SK-N-SH (cell line): ENCODE results near the gene ASCC3. TPM values are rescaled to one million over a fixed set of nuclear protein-coding genes. Genes with fewer than 3 reads are reported as not detected.

ENCODE experiments used
- CTCF ChIA-PET: fragments of 300-600, 350-600 bp; formaldehyde crosslinking; extraction: SDS; loops from one replicate; lab custom pipeline; 2021; lab: Yijun Ruan, JAX
- POLR2A ChIA-PET: fragments of 350-600 bp; sonication (Branson Sonifier 250); formaldehyde crosslinking; extraction: SDS; loops from one replicate; lab custom pipeline; 2020; ENCODE audit warnings: antibody characterized with exemption, inconsistent platforms; lab: Yijun Ruan, JAX
- DNase-seq: peaks from one replicate; pipeline ENCODE4 v3.0.0; 2012
- H2AFZ ChIP-seq: fragments of 200-600 bp; sonication (generic); 2 replicates; pipeline ENCODE4 v1.8.1; 2016; ENCODE audit warnings: antibody characterized with exemption, mild to moderate bottlenecking, low read depth
- H3F3A ChIP-seq: fragments of 200-600 bp; sonication (generic); replicated peaks from 2 replicates; pipeline ENCODE3; 2016; ENCODE audit warnings: antibody characterized with exemption, mild to moderate bottlenecking; ENCODE audit not compliant: insufficient read depth
- H3K27ac ChIP-seq, 2 experiments: fragments of 200-500 bp in 1 of 2; fragments of 200-600 bp in 1 of 2; sonication (Bioruptor generic) in 1 of 2; sonication (generic), shearing (Covaris generic) in 1 of 2; 2 replicates each; pipeline versions ENCODE4 v1.5.1 to v1.6.1; 2014 to 2016; ENCODE audit warnings: low read depth in 2 of 2, inconsistent platforms in 1 of 2, low read length in 1 of 2, mild to moderate bottlenecking in 1 of 2, mixed read lengths in 1 of 2
- H3K27me3 ChIP-seq: fragments of 200-600 bp; sonication (generic), shearing (Covaris generic); 2 replicates; pipeline ENCODE4 v1.6.1; 2016; ENCODE audit warnings: mixed run types; ENCODE audit not compliant: insufficient read depth
- H3K36me3 ChIP-seq, 2 experiments: fragments of 200-500 bp in 1 of 2; fragments of 200-600 bp in 1 of 2; sonication (Bioruptor generic) in 1 of 2; sonication (generic) in 1 of 2; replicated peaks in 1 of 2; 2 replicates each; pipeline versions ENCODE3 to v1.5.1; 2014 to 2016; ENCODE audit warnings: low read length in 1 of 2, mild to moderate bottlenecking in 1 of 2; ENCODE audit not compliant: insufficient read depth in 2 of 2, control insufficient read depth in 1 of 2
- H3K4me1 ChIP-seq, 2 experiments: fragments of 200-500 bp in 1 of 2; fragments of 200-600 bp in 1 of 2; sonication (Bioruptor generic) in 1 of 2; sonication (generic), shearing (Covaris generic) in 1 of 2; 2 replicates each; pipeline versions ENCODE4 v1.5.1 to v1.6.1; 2014 to 2016; ENCODE audit warnings: low read depth in 1 of 2, low read length in 1 of 2, mixed run types in 1 of 2; ENCODE audit not compliant: insufficient read depth in 2 of 2, control insufficient read depth in 1 of 2
- H3K4me2 ChIP-seq: fragments of 200-600 bp; sonication (generic), shearing (Covaris generic); 2 replicates; pipeline ENCODE4 v1.6.1; 2017; ENCODE audit warnings: mixed run types
- H3K4me3 ChIP-seq, 2 experiments: fragments of 200-500 bp in 1 of 2; fragments of 200-600 bp in 1 of 2; sonication (Bioruptor generic) in 1 of 2; sonication (generic), shearing (Covaris generic) in 1 of 2; 2 replicates each; pipeline versions ENCODE4 v1.5.1 to v1.8.1; 2014 to 2016; ENCODE audit warnings: low read depth in 2 of 2, inconsistent platforms in 1 of 2, low read length in 1 of 2, mild to moderate bottlenecking in 1 of 2, mixed read lengths in 1 of 2, moderate library complexity in 1 of 2
- H3K79me2 ChIP-seq: fragments of 200-600 bp; sonication (generic); 2 replicates; pipeline ENCODE4 v1.8.1; 2017; ENCODE audit warnings: mild to moderate bottlenecking; ENCODE audit not compliant: insufficient read depth
- H3K9ac ChIP-seq: fragments of 200-600 bp; sonication (generic); 2 replicates; pipeline ENCODE4 v1.6.1; 2017; ENCODE audit warnings: mixed run types
- H3K9me2 ChIP-seq: fragments of 200-600 bp; sonication (generic); 2 replicates; pipeline ENCODE4 v1.6.1; 2017; ENCODE audit warnings: mixed run types
- H3K9me3 ChIP-seq: fragments of 200-600 bp; sonication (generic); 2 replicates; pipeline ENCODE4 v1.6.1; 2017; ENCODE audit warnings: mixed run types, mild to moderate bottlenecking, moderate library complexity
- H4K20me1 ChIP-seq: fragments of 200-600 bp; sonication (generic); 2 replicates; pipeline ENCODE4 v1.6.1; 2017; ENCODE audit warnings: mild to moderate bottlenecking, mixed run types; ENCODE audit not compliant: insufficient read depth
- CHD2 ChIP-seq: fragments of 150-350 bp; IDR thresholded peaks from 2 replicates; pipeline ENCODE4 v1.6.1; 2018; ENCODE audit warnings: low read length; ENCODE audit not compliant: partially characterized antibody
- EZH2phosphoT487 ChIP-seq: fragments of 200-600 bp; sonication (generic); IDR thresholded peaks from 2 replicates; pipeline ENCODE4 v1.6.1; 2017; ENCODE audit warnings: low read depth, mixed run types, mild to moderate bottlenecking, antibody characterized with exemption, moderate library complexity, borderline replicate concordance
- FOSL2 ChIP-seq: IDR thresholded peaks from 2 replicates; pipeline ENCODE4 v1.4.0; 2012; ENCODE audit warnings: low read depth, mild to moderate bottlenecking, moderate library complexity, borderline replicate concordance
- MEF2A ChIP-seq: IDR thresholded peaks from 2 replicates; pipeline ENCODE4 v1.4.0; 2012; ENCODE audit warnings: low read depth, borderline replicate concordance
- RAD21 ChIP-seq: IDR thresholded peaks from 2 replicates; pipeline ENCODE4 v1.6.1; 2012; ENCODE audit warnings: mild to moderate bottlenecking, low read length
- RFX5 ChIP-seq: IDR thresholded peaks from 2 replicates; pipeline ENCODE4 v1.6.1; 2012; ENCODE audit warnings: mild to moderate bottlenecking, improper control_type of control experiment, low read length
- TEAD4 ChIP-seq: IDR thresholded peaks from 2 replicates; pipeline ENCODE4 v1.4.0; 2012; ENCODE audit warnings: mild to moderate bottlenecking, borderline replicate concordance; ENCODE audit not compliant: insufficient read depth
- YY1 ChIP-seq: IDR thresholded peaks from 2 replicates; pipeline ENCODE4 v1.4.0; 2012; ENCODE audit warnings: low read depth, mild to moderate bottlenecking
- ZBTB33 ChIP-seq: IDR thresholded peaks from 2 replicates; pipeline ENCODE4 v1.4.0; 2012; ENCODE audit warnings: low read depth, borderline replicate concordance
- WGBS: methylation state at CpG from one replicate; pipeline ENCODE4 v1.1.6; 2017; ENCODE audit warnings: low lambda C conversion rate; 5-methylcytosine and 5-hydroxymethylcytosine counted together
- polyA plus RNA-seq, 3 experiments: library from polyadenylated mRNA; depleted of rRNA; stranded (reverse); fragments of >200 nt; gene quantifications; 2 replicates each; pipeline ENCODE4 v1.2.3, GENCODE V29; 2012
- TF ChIP-seq, protein P1 (sequence below): IDR thresholded peaks from 2 replicates; pipeline ENCODE4 v1.4.0; 2012; ENCODE audit warnings: low read depth, borderline replicate concordance
- TF ChIP-seq, protein P2 (sequence below): fragments of 150-350 bp; IDR thresholded peaks from 2 replicates; pipeline ENCODE4 v1.6.1; 2017; ENCODE audit warnings: antibody characterized with exemption, low read length, low read depth, borderline replicate concordance

Gene ASCC3
- polyA plus RNA-seq, 1 of the 3 experiments (the other 2 are of a cell fraction), result 17.9 TPM

DNA sequence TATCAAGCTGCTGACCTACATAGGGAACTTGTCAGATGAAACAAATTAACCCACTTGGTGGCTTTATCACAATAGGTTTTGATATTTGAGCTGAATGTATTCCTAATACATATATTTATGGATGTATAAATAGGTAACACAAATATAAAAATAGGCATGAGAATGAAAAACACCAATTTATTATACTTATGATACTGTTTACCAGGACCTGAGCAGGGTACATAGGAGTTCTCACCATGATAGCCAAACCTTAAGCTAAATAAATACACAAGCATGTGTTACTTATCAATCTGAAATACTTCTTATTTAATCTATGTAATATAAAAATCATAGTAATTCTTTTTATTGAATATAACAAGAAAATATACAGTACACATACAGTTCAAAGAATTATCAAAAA lies 25.0 kb downstream of the ASCC3 start:
- Histone ChIP-seq H2AFZ (no peak overlapping the region), H3K9me3 (no peaks in the 10 kb centered on the region), H4K20me1 (no peaks in the 10 kb centered on the region), H3K36me3 (peaks cover 39 to 43% of the 10 kb centered on the region in 2 experiments), H3K4me2 (no peak overlapping the region), H3K27ac (no peak overlapping the region), H3K27me3 (no peaks in the 10 kb centered on the region), H3K9ac (no peak overlapping the region), H3K9me2 (no peaks in the 10 kb centered on the region; the same call in 1 of the 2 replicates), H3F3A (no peaks in the 10 kb centered on the region), H3K79me2 (peaks cover 10% of the 10 kb centered on the region), H3K4me3 (no peak overlapping the region), H3K4me1 (no peaks in the 10 kb centered on the region)
- ChIA-PET CTCF (interaction anchor here (0.7 to 1.3 kb wide), 3 partner anchors 9 to 12 kb away, joined by 3 to 4 read pairs (median 3); no protein-coding TSS in a partner anchor), POLR2A (no interaction called here)
- DNase-seq, result no peak
- no peak for TF ChIP-seq RAD21

GRCh38 chr6:100851819-100852218 lies 29.3 kb downstream of the ASCC3 start:
- Histone ChIP-seq H2AFZ (no peak overlapping the region), H3K9me2 (no peaks in the 10 kb centered on the region; the same call in 1 of the 2 replicates), H3K9ac (no peak overlapping the region), H3K9me3 (no peaks in the 10 kb centered on the region), H3K4me2 (no peak overlapping the region), H3K79me2 (peaks cover 18% of the 10 kb centered on the region), H3K4me3 (no peak overlapping the region), H3K4me1 (no peaks in the 10 kb centered on the region; a peak in 1 of 4 replicates), H3K36me3 (peaks cover 19 to 25% of the 10 kb centered on the region in 2 experiments), H3K27me3 (no peaks in the 10 kb centered on the region), H3K27ac (no peak overlapping the region), H3F3A (no peaks in the 10 kb centered on the region), H4K20me1 (no peaks in the 10 kb centered on the region)
- 97% methylated on average over 12 of the region's 12 CpGs for WGBS
- POLR2A ChIA-PET, result no interaction called here
- TF ChIP-seq FOSL2, result no peak
- TF ChIP-seq, protein P1, sequence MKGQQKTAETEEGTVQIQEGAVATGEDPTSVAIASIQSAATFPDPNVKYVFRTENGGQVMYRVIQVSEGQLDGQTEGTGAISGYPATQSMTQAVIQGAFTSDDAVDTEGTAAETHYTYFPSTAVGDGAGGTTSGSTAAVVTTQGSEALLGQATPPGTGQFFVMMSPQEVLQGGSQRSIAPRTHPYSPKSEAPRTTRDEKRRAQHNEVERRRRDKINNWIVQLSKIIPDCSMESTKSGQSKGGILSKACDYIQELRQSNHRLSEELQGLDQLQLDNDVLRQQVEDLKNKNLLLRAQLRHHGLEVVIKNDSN, result no peak
- TF ChIP-seq CHD2, result no peak
- TF ChIP-seq ZBTB33, result no peak
- TF ChIP-seq EZH2phosphoT487, result no peak
- TF ChIP-seq YY1, result no peak
- TF ChIP-seq, protein P2, sequence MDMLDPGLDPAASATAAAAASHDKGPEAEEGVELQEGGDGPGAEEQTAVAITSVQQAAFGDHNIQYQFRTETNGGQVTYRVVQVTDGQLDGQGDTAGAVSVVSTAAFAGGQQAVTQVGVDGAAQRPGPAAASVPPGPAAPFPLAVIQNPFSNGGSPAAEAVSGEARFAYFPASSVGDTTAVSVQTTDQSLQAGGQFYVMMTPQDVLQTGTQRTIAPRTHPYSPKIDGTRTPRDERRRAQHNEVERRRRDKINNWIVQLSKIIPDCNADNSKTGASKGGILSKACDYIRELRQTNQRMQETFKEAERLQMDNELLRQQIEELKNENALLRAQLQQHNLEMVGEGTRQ, result no peak
- TF ChIP-seq MEF2A, result no peak
- no peak for TF ChIP-seq TEAD4
- no peak for TF ChIP-seq RFX5
- DNase-seq, result no peak
- CTCF ChIA-PET, result interaction anchor here (1.1 kb wide), 1 partner anchor 10 kb away, joined by 3 read pairs; no protein-coding TSS in a partner anchor
